Suppressor macrophage treated with lipopolysaccharide for 4 hours (primary cell): Measurements from ENCODE around the gene SLC25A18.
"Not testable (repeated sequence)": the region's sequence is repeated elsewhere in the genome, so short reads cannot be mapped to it uniquely, and the experiment has no call there.

ENCODE experiments used
- DNase-seq: peaks from one replicate; pipeline ENCODE4 v3.0.0-alpha.2; 2020

SLC25A18 gene

GRCh38 chr22:17562906-17563870 lies at the start of gene SLC25A18:
Gene SLC25A18 (plus strand): TSS chr22:17563498. CDS start chr22:17579945, 16,447 bp downstream.
- peak; percentile 20 for DNase-seq

- DNase-seq = no peak
These were observed 49.7 kb upstream of the SLC25A18 start for GRCh38 chr22:17513612-17514011.

GRCh38 chr22:17514084-17514483 lies 49.2 kb upstream of the SLC25A18 start:
- DNase-seq = no peak

- DNase-seq = no peak
These were observed 44.9 kb upstream of the SLC25A18 start for GRCh38 chr22:17518406-17518805.

- not testable (repeated sequence) for DNase-seq
These were observed 41.3 kb upstream of the SLC25A18 start for GRCh38 chr22:17521971-17522370.

GRCh38 chr22:17523925-17524324 lies 39.4 kb upstream of the SLC25A18 start:
- no peak for DNase-seq

GRCh38 chr22:17536269-17536668 lies 27.0 kb upstream of the SLC25A18 start:
- DNase-seq = no peak

GRCh38 chr22:17537155-17537554 lies 26.1 kb upstream of the SLC25A18 start:
- DNase-seq = no peak

GRCh38 chr22:17540481-17540880 lies 22.8 kb upstream of the SLC25A18 start:
- DNase-seq = no peak

GRCh38 chr22:17541476-17541875 lies 21.8 kb upstream of the SLC25A18 start:
- no peak for DNase-seq

GRCh38 chr22:17542452-17542851 lies 20.8 kb upstream of the SLC25A18 start:
- no peak for DNase-seq

- DNase-seq = no peak
These were observed 15.1 kb upstream of the SLC25A18 start for GRCh38 chr22:17548010-17548755.

GRCh38 chr22:17548756-17549035 lies 14.6 kb upstream of the SLC25A18 start:
- no peak for DNase-seq

GRCh38 chr22:17549183-17549582 lies 14.1 kb upstream of the SLC25A18 start:
- no peak for DNase-seq

- DNase-seq = no peak
These were observed 13.6 kb upstream of the SLC25A18 start for GRCh38 chr22:17549655-17550054.

- DNase-seq = no peak
These were observed 10.6 kb upstream of the SLC25A18 start for GRCh38 chr22:17552737-17553136.

- no peak for DNase-seq
These were observed 8.5 kb upstream of the SLC25A18 start for GRCh38 chr22:17554814-17555213.

- no peak for DNase-seq
These were observed 4.1 kb upstream of the SLC25A18 start for GRCh38 chr22:17559188-17559587.

- DNase-seq = no peak
These were observed 666 bp downstream of the SLC25A18 start for GRCh38 chr22:17563936-17564391.

- not testable (repeated sequence) for DNase-seq
These were observed 2.9 kb downstream of the SLC25A18 start for GRCh38 chr22:17566016-17566687.

- DNase-seq = no peak
These were observed 3.5 kb downstream of the SLC25A18 start for GRCh38 chr22:17566776-17567175.

GRCh38 chr22:17569971-17570511 lies 6.7 kb downstream of the SLC25A18 start:
- DNase-seq = no peak
